GM23248 (cell line): ENCODE measurements around the gene CCT7.

ENCODE experiments used
- EZH2 ChIP-seq: fragments of 200-600 bp; sonication (generic); IDR thresholded peaks from 2 replicates; pipeline ENCODE4 v1.6.1; 2018; ENCODE audit warnings: antibody characterized with exemption, mild to moderate bottlenecking; ENCODE audit not compliant: insufficient read depth, poor library complexity, severe bottlenecking
- EZH2phosphoT487 ChIP-seq: fragments of 200-600 bp; sonication (generic); IDR thresholded peaks from 2 replicates; pipeline ENCODE4 v1.6.1; 2018; ENCODE audit warnings: antibody characterized with exemption, moderate library complexity, mild to moderate bottlenecking, low read depth; ENCODE audit not compliant: insufficient read depth

GRCh38 chr2:73238149-73238548 lies 4.0 kb downstream of the CCT7 start:
- TF ChIP-seq EZH2 (no peak), EZH2phosphoT487 (no peak)
